Measurements from ENCODE around the gene RABL6.
"Not testable (repeated sequence)": the region's sequence is repeated elsewhere in the genome, so short reads cannot be mapped to it uniquely, and the experiment has no call there.

Gene RABL6

DNA sequence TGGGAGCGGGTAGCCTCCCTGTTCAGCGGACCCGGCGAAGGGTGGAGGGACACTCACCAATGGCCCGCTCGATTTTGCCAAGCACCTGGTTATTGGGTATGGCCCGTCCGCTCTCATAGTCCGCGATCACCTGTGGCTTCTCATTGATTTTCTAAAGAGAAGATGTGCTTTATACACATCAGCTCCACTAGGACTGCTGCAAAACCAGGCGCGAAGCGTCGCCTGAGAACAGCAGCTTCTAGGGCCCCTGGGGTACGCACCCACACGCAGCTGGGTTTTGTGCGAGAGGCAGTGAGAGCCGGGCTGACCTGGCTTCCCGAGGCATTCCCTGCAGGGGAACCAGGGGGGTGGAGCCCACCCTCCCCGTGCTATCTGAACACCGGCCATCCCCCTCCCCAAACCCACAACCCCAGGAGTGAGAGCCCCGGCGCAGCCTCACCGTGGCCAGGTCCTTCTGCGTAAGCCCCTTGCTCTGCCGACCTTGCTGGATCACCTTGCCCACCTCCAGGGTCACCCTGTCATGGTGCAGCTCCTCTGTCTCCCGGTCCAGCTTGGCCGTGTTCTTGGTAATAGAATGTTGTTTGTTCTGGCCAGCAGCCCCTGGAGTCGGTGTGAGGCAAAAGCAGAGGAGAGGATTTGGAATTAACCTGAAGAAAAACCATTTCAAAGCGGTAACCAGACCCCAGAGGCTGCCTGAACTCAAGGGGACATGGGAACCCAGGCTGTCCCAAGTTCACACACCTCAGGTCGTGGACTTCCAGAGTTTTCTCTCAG, 55.3 kb downstream of the RABL6 start:
- ATAC-seq (replicated peaks; ENCODE audit: extremely low read depth, poor library complexity, severe bottlenecking), result no peak
- Mint-ChIP-seq H3K27me3 (no peaks in the 10 kb centered on the region), H3K9me3 (no peaks in the 10 kb centered on the region), H3K36me3 (ENCODE audit: insufficient read depth) (peaks cover 8% of the 10 kb centered on the region), H3K4me1 (peaks cover 8% of the 10 kb centered on the region), H3K27ac (ENCODE audit: low read depth) (no peak overlapping the region), H3K4me3 (no peak overlapping the region)
- DNase-seq (ENCODE audit: low spot score in 2 of 2), result no peak

DNA sequence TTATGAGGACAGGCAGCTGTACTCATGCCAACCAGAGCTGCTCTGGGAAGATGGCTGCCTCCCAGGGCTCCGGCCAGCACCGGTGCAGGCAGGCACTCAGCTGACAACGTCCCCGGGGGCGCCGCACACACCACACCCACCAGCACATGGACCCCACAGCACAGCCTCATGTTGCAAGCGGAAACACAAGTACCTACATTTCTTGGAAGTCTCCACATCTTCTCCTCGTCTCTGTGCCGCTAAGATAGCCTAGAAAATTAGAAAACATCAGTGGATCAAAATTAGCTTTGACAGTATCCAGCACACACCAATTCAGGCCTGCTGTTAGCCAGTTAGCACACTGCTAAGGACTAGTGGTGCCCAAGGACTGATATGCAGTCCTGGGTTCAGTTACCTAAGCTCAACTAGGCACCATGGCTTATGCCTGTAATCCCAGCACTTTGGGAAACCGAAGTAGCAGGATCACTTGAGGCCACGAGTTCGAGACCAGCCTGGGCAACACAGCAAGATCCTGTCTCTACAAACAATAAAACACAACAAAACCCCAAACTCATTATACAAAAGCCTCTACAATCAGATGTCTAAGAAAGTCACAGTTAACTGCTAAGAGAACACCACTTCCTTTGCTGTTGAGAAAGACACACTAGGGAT, 56.0 kb downstream of the RABL6 start:
- ATAC-seq (replicated peaks; ENCODE audit: extremely low read depth, poor library complexity, severe bottlenecking) (no peak), DNase-seq (ENCODE audit: low spot score in 2 of 2) (no peak)
- Mint-ChIP-seq H3K27me3 (no peaks in the 10 kb centered on the region), H3K4me1 (peaks cover 8% of the 10 kb centered on the region), H3K4me3 (no peak overlapping the region), H3K36me3 (ENCODE audit: insufficient read depth) (peaks cover 8% of the 10 kb centered on the region), H3K27ac (ENCODE audit: low read depth) (no peak overlapping the region), H3K9me3 (no peaks in the 10 kb centered on the region)

DNA sequence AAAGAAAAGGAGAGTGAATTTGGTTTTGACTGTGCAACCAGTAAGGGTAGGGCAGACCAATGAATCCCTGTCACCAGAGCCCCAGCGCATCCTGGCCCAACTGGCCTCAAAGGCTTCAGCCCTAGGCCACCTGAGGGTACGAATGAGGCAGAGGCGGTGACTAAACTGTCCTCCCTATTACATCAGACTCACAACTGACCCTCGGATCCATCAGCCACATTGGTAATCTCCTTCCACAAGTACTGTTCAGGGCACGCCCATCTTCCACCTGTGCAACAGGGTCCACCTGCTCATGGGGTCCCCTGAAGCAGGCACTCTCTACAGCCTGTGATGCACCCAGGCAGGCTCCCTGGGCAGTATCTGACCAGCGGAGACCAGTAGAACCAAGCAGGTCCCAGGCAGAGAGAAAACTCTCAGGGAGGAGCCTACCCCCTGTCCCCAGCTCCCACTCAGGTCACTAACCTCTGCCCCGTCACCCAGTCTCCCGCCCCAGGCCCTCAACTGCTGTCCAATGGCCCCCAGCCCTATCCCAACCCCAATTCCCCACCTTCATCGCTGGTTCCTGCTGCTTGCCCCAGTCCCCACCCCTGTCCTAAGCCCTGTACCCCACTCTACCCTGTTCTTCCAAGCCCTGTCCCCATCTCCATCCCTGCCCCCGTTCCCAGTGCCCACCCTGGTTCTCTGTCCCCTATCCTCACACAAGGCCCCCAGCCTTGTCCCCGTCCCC, 57.5 kb downstream of the RABL6 start:
- ATAC-seq (replicated peaks; ENCODE audit: extremely low read depth, poor library complexity, severe bottlenecking) (no peak), DNase-seq (ENCODE audit: low spot score in 2 of 2) (no peak)
- H3K4me3 Mint-ChIP-seq, result peak overlapping the region; percentile 87
- H3K9me3 Mint-ChIP-seq, result no peaks in the 10 kb centered on the region
- H3K4me1 Mint-ChIP-seq, result peaks cover 8% of the 10 kb centered on the region
- H3K27ac Mint-ChIP-seq (ENCODE audit: low read depth), result peak overlapping the region; percentile 94
- H3K27me3 Mint-ChIP-seq, result no peaks in the 10 kb centered on the region
- H3K36me3 Mint-ChIP-seq (ENCODE audit: insufficient read depth), result peaks cover 8% of the 10 kb centered on the region

DNA sequence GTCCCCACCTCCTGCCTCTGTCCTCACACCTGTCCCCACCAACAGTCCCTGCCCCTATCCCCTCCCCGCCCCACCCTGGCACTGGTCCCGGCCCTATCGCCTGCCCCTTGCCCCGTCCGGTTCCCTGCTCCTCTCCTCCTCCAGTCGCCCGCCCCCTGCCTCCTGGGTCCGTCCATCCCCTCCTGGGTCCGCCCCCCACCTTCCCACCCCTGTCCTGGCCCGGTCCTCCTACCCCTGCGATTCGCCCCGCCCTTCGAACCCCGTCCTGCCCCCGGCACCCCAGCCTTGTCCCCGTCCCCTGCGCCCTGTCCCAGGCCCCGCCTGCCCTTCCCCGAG, 58.0 kb downstream of the RABL6 start:
- Mint-ChIP-seq H3K27ac (ENCODE audit: low read depth) (peak overlapping the region; percentile 94), H3K9me3 (no peaks in the 10 kb centered on the region), H3K36me3 (ENCODE audit: insufficient read depth) (peaks cover 8% of the 10 kb centered on the region), H3K27me3 (no peaks in the 10 kb centered on the region), H3K4me1 (peaks cover 8% of the 10 kb centered on the region), H3K4me3 (peak overlapping the region; percentile 87)
- peak; percentile 3 for ATAC-seq (replicated peaks; ENCODE audit: extremely low read depth, poor library complexity, severe bottlenecking)
- DNase-seq (ENCODE audit: low spot score in 2 of 2), result no peak

DNA sequence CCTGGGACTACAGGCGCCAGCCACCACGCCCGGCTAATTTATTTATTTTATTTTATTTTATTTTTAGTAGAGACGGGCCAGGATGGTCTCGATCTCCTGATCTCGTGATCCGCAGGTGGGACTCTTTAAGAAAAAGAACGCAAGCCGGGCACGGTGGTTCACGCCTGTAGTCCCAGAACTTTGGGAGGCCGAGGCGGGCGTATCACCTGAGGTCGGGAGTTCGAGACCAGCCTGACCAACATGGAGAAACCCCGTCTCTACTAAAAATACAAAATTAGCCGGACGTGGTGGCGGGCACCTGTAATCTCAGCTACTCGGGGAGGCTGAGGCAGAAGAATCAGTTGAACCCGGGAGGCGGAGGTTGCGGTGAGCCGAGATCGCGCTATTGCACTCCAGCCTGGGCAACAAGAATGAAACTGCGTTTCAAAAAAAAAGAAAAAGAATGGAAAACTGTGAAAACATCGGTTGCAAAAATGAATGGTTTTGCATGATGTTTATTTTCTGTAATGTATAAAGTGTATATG, 59.2 kb downstream of the RABL6 start:
- not testable (repeated sequence) for H3K27me3 Mint-ChIP-seq; H3K36me3 Mint-ChIP-seq (ENCODE audit: insufficient read depth); H3K4me1 Mint-ChIP-seq; H3K9me3 Mint-ChIP-seq; DNase-seq (ENCODE audit: low spot score in 2 of 2); ATAC-seq (replicated peaks; ENCODE audit: extremely low read depth, poor library complexity, severe bottlenecking)
- peak overlapping the region; percentile 87 for H3K4me3 Mint-ChIP-seq
- peak overlapping the region; percentile 94 for H3K27ac Mint-ChIP-seq (ENCODE audit: low read depth)

DNA sequence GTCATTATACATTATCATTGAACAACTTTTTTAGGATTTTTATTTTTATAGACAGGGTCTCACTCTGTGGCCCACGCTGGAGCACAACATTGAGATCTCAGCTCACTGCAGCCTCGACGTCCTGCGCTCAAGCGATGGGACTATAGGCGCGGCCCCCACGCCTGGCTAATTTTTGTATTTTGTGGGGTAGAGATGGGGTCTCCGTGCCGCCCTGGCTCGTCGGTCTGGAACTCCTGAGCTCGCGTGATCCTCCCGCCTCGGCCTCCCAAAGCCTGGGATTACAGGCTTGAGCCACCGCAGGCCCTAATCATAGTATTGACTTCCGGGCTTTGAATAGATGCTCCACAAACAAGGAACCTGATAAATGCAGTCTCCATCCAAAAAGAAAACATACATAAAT, 59.7 kb downstream of the RABL6 start:
- Mint-ChIP-seq H3K36me3 (ENCODE audit: insufficient read depth) (peaks cover 5% of the 10 kb centered on the region), H3K4me1 (peaks cover 8% of the 10 kb centered on the region), H3K27ac (ENCODE audit: low read depth) (no peak overlapping the region), H3K9me3 (no peaks in the 10 kb centered on the region), H3K4me3 (peak overlapping the region; percentile 3), H3K27me3 (no peaks in the 10 kb centered on the region)
- no peak for DNase-seq (ENCODE audit: low spot score in 2 of 2)
- ATAC-seq (replicated peaks; ENCODE audit: extremely low read depth, poor library complexity, severe bottlenecking), result no peak

DNA sequence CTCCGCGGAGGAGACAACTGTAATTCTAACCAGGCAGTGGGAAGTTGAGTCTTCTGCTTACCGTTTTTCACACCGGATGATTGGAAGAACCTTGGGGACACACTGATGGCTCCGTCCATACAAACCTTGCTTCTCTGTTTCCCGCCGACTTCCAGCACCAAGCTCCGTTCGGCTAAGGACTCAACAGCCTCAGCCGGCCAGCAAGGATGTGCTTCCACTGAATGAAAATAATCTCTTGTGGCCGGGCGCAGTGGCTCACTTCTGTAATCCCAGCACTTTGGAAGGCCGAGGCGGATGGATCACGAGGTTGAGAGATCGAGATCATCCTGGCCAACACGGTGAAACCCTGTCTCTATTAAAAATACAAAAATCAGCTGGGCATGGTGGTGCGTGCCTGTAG, 60.2 kb downstream of the RABL6 start:
- ATAC-seq (replicated peaks; ENCODE audit: extremely low read depth, poor library complexity, severe bottlenecking), result no peak
- Mint-ChIP-seq H3K36me3 (ENCODE audit: insufficient read depth) (peaks cover 5% of the 10 kb centered on the region), H3K9me3 (no peaks in the 10 kb centered on the region), H3K4me1 (peaks cover 8% of the 10 kb centered on the region), H3K4me3 (peak overlapping the region; percentile 3), H3K27me3 (no peaks in the 10 kb centered on the region), H3K27ac (ENCODE audit: low read depth) (no peak overlapping the region)
- no peak for DNase-seq (ENCODE audit: low spot score in 2 of 2)

DNA sequence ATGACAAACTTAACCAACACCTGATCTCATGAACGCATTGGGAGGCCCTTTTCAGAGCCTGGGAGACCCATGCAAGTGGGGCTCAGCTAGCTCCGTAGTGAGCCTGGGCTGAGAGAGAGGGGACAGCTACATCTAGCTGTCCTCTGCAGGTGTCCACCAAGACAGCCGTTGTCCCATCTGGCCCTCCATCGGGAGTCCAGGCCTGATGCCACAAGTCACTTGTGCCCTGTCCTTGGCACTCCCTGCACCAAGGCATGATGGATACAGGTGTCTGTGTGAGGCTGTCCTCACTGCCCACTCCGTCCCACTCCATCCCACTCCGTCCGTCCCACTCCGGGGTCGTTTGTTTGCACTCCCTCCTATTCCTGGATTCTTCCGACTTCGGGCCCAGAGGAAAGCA, 60.9 kb downstream of the RABL6 start:
- H3K9me3 Mint-ChIP-seq, result no peaks in the 10 kb centered on the region
- H3K4me1 Mint-ChIP-seq, result peaks cover 8% of the 10 kb centered on the region
- H3K27ac Mint-ChIP-seq (ENCODE audit: low read depth), result no peak overlapping the region
- no peaks in the 10 kb centered on the region for H3K27me3 Mint-ChIP-seq
- H3K36me3 Mint-ChIP-seq (ENCODE audit: insufficient read depth), result peaks cover 5% of the 10 kb centered on the region
- DNase-seq (ENCODE audit: low spot score in 2 of 2) (no peak), ATAC-seq (replicated peaks; ENCODE audit: extremely low read depth, poor library complexity, severe bottlenecking) (no peak)
- no peak overlapping the region for H3K4me3 Mint-ChIP-seq

DNA sequence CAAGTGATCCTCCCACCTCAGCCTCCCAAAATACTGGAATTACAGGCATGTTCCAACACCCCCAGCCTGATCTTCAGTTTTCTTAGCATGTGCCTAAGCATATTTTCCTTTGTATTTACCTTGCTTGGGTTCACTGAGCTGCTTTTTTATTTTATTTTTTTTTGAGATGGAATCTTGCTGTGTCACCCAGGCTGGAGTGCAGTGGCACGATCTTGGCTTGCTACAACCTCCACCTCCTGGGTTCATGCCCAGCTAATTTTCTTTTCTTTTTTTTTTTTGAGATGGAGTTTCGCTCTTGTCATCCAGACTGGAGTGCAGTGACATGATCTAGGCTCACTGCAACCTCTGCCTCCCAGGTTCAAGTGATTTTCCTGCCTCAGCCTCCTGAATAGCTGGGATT, 61.9 kb downstream of the RABL6 start:
- not testable (repeated sequence) for H3K4me1 Mint-ChIP-seq; ATAC-seq (replicated peaks; ENCODE audit: extremely low read depth, poor library complexity, severe bottlenecking); H3K27ac Mint-ChIP-seq (ENCODE audit: low read depth); H3K9me3 Mint-ChIP-seq; DNase-seq (ENCODE audit: low spot score in 2 of 2); H3K27me3 Mint-ChIP-seq; H3K36me3 Mint-ChIP-seq (ENCODE audit: insufficient read depth); H3K4me3 Mint-ChIP-seq

DNA sequence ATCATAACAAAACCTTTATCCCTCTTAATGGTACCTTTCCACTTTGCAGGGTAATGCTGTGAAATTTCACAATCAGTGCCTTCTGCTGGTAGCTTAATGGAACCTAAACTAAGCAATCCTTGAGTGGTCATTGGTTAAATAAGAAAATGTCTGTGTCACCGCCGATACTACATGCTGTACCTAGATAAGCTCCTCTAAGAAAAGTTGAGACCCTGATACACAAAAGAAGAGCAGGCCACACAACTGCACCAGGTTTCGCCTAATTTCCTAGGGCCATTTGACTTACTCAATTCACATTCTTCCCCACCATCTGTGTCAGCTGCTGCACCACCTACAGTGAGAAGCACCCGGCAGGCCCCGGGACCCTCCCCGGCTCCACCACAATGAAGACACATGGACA, 67.4 kb downstream of the RABL6 start:
- H3K4me3 Mint-ChIP-seq, result no peak overlapping the region
- no peaks in the 10 kb centered on the region for H3K27me3 Mint-ChIP-seq
- peaks cover 3% of the 10 kb centered on the region for H3K36me3 Mint-ChIP-seq (ENCODE audit: insufficient read depth)
- H3K9me3 Mint-ChIP-seq, result no peaks in the 10 kb centered on the region
- H3K27ac Mint-ChIP-seq (ENCODE audit: low read depth), result no peak overlapping the region
- no peak for DNase-seq (ENCODE audit: low spot score in 2 of 2)
- no peaks in the 10 kb centered on the region for H3K4me1 Mint-ChIP-seq
- ATAC-seq (replicated peaks; ENCODE audit: extremely low read depth, poor library complexity, severe bottlenecking), result no peak

DNA sequence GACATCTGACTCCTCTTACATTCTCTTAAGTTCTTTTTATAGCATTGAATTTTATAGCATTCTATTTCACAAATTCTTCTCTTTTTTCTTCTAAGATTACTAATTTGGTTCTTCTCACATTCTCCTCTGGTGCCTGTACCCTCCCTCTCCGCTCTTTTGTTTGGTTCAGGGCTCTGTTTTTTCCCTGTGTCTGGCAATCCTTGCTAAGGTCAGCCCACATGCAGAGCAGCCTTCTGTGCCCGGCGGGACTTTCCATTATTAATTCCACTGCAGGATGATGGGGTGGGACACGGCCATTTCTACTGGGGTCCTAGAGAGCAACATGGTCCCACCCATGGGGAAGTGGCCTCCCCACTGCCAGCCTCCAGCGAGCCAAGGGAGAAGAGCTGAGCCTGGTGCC, 68.7 kb downstream of the RABL6 start:
- Mint-ChIP-seq H3K4me3 (no peak overlapping the region), H3K4me1 (peaks cover under 1% of the 10 kb centered on the region), H3K9me3 (no peaks in the 10 kb centered on the region), H3K36me3 (ENCODE audit: insufficient read depth) (peaks cover 4% of the 10 kb centered on the region), H3K27ac (ENCODE audit: low read depth) (no peak overlapping the region), H3K27me3 (no peaks in the 10 kb centered on the region)
- ATAC-seq (replicated peaks; ENCODE audit: extremely low read depth, poor library complexity, severe bottlenecking) (no peak), DNase-seq (ENCODE audit: low spot score in 2 of 2) (no peak)

DNA sequence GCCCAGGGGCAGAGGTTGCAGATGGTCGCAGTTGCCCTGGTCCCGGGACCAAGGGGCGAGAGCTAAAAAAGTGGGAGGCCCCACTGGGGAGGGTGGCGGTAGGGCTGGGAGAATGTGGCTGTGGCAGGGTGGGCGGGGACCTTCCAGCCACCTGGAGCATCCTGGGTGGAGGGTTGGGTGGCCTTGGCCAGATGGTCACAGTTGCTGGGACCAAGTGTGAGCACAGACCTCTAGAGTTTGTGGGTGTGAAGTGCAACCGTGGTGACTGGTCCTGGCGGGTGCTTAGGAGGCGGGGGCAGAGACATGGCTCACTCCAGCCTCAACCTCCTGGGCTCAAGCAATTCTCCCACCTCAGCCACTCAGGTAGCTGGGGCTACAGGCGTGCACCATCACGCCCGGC, 72.9 kb downstream of the RABL6 start:
- DNase-seq (ENCODE audit: low spot score in 2 of 2) (no peak), ATAC-seq (replicated peaks; ENCODE audit: extremely low read depth, poor library complexity, severe bottlenecking) (no peak)
- Mint-ChIP-seq H3K36me3 (ENCODE audit: insufficient read depth) (peaks cover 3% of the 10 kb centered on the region), H3K4me3 (peak overlapping the region; percentile 16), H3K4me1 (peaks cover 13% of the 10 kb centered on the region), H3K27me3 (no peaks in the 10 kb centered on the region), H3K9me3 (no peaks in the 10 kb centered on the region), H3K27ac (ENCODE audit: low read depth) (no peak overlapping the region)

DNA sequence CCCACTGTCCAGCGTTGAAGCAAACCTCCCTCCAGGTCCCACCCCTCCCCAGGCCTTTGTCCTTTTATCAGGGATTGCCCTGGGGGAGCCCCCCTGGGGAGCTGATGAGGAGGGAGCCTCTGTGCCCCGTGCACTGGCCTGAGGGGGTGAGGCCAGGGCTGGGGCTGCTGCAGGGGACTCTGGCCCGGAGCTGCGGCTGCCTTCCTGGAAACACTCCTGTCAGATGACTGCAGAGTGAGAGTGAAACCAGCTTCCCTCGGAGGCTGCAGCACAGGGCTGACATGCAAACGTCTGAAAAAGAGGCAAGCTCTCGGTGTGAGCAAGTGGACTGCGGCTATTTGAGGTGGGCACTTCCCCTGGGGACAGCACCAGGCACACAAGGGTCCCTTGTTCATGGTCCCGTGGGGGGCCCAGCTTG, 74.0 kb downstream of the RABL6 start:
- Mint-ChIP-seq H3K27ac (ENCODE audit: low read depth) (peak overlapping the region; percentile 87), H3K4me3 (peak overlapping the region; percentile 78), H3K36me3 (ENCODE audit: insufficient read depth) (peaks cover 6% of the 10 kb centered on the region), H3K4me1 (peaks cover 13% of the 10 kb centered on the region), H3K9me3 (no peaks in the 10 kb centered on the region), H3K27me3 (no peaks in the 10 kb centered on the region)
- ATAC-seq (replicated peaks; ENCODE audit: extremely low read depth, poor library complexity, severe bottlenecking) (no peak), DNase-seq (ENCODE audit: low spot score in 2 of 2) (no peak)

Measured in central memory CD8-positive, alpha-beta T cell (primary cell).